Loucy (cell line): ENCODE measurements around the gene ESPL1.

Experiments
- CTCF ChIP-seq: fragments of 200-600 bp; sonication (generic); conservative IDR thresholded peaks from 2 replicates; pipeline ENCODE4 v1.5.1; 2014; ENCODE audit warnings: mild to moderate bottlenecking, antibody characterized with exemption, low read length
- EZH2phosphoT487 ChIP-seq: fragments of 200-600 bp; IDR thresholded peaks from 2 replicates; pipeline ENCODE4 v1.6.1; 2018; ENCODE audit warnings: antibody characterized with exemption, mild to moderate bottlenecking, moderate library complexity, borderline replicate concordance

GRCh38 chr12:53279283-53279869 is 11.3 kb downstream of the ESPL1 start:
- TF ChIP-seq CTCF = no peak
- no peak for TF ChIP-seq EZH2phosphoT487
